Right atrium auricular region (tissue), 2 donors: ENCODE data around the gene RPL11. TPM values are rescaled to one million over a fixed set of nuclear protein-coding genes. Genes with fewer than 3 reads are reported as not detected.

Source experiments
- DNase-seq: peaks from one replicate; pipeline ENCODE4 v3.0.0-alpha.2; 2019; ENCODE audit warnings: low spot score
- H3K27ac ChIP-seq, 2 donors: fragments of 200-600 bp; sonication (generic); 1 replicate in 1 of 2; 2 replicates in 1 of 2; pipeline ENCODE4 v1.5.1; 2016 to 2019
- H3K27me3 ChIP-seq, 2 donors: fragments of 200-600 bp; sonication (generic); one replicate each; pipeline versions ENCODE4 v1.5.1 to v1.6.0; 2017 to 2019
- H3K36me3 ChIP-seq: fragments of 200-600 bp; sonication (generic); one replicate; pipeline ENCODE4 v1.5.1; 2016
- H3K4me1 ChIP-seq, 2 donors: fragments of 200-600 bp; sonication (generic); one replicate each; pipeline versions ENCODE4 v1.5.1 to v1.6.0; 2017 to 2019
- H3K4me3 ChIP-seq, 2 donors: fragments of 200-600 bp; sonication (generic); 1 replicate in 1 of 2; 2 replicates in 1 of 2; pipeline ENCODE4 v1.5.1; 2017 to 2019; ENCODE audit warnings: mild to moderate bottlenecking in 1 of 2, moderate library complexity in 1 of 2
- H3K9me3 ChIP-seq, 2 donors: fragments of 200-600 bp; sonication (generic); one replicate each; pipeline ENCODE4 v1.5.1; 2019
- CTCF ChIP-seq, 2 donors: fragments of 200-600 bp; sonication (generic); IDR thresholded peaks; one replicate each; pipeline ENCODE4 v1.5.1; 2019; ENCODE audit warnings: antibody characterized with exemption in 2 of 2
- total RNA-seq, 2 donors: library from RNA; depleted of rRNA; stranded (reverse); fragments of >200 nt; gene quantifications; one replicate each; pipeline ENCODE4 v1.1.0, GENCODE V29; 2016

Gene RPL11
- 100 to 1,000 TPM; 391 to 585 TPM for total RNA-seq

GRCh38 chr1:23691499-23692307 lies at the start of gene RPL11:
RPL11 (plus strand) TSS chr1:23691806; CDS start chr1:23691824, 18 bp downstream.
- no peaks in the 10 kb centered on the region for H3K9me3 ChIP-seq
- peak; percentile 78 to 84 for TF ChIP-seq CTCF (IDR thresholded peaks at IDR 0.05)
- H3K4me3 ChIP-seq: peak within 1 kb of the TSS; percentile 86 to 90
- H3K4me1 ChIP-seq: peaks cover 0 to 48% of the 10 kb centered on the region in 2 donors
- peak within 1 kb of the TSS; percentile 86 to 93 for H3K27ac ChIP-seq
- no peaks in the 10 kb centered on the region for H3K27me3 ChIP-seq
- DNase-seq: peak; percentile 96
- peaks cover 40% of the 10 kb centered on the region for H3K36me3 ChIP-seq

DNA sequence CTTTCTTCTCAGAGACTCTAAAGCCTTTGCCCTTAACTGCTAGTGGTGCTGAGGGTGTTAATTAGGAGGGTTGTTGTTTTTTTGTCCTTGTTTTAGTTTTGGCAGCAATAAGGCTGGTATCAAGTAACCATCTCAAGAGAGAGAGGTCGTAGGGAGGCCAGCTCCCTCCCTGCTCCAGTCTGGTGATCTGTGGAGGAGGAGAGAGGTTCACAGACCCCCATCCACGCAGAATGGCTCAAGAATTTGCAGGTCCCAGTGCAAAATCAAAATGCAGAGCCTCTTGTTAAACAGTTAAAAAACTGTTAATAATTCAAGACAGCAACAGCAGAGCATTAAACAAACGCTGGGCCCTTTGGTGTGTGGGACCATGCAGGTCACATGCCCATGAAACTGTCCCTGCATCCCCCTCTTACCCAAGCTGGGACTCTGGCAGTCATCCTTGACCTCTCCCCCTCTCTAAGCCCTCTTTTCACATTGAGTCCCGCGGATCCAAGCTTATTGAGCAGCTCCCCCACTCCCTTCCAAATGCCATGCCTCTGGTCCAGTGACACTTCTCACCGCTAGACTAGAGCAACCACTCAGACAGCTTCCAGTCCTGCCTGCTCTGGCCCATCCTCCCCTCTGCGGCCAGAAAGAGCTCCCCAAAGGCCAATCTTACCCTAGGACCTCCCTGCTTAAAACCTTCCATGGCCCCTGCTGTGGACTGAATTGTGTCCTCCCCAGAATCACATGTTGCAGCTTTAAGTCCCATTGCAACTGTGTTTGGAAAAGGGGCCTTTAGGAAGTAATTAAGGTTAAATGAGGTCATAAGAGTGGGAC lies 47.7 kb upstream of the RPL11 start:
- Histone ChIP-seq H3K4me3 (no peak overlapping the region), H3K27me3 (no peaks in the 10 kb centered on the region), H3K27ac (no peak overlapping the region), H3K36me3 (no peaks in the 10 kb centered on the region), H3K4me1 (peaks cover 0 to 9% of the 10 kb centered on the region in 2 donors), H3K9me3 (no peaks in the 10 kb centered on the region)
- TF ChIP-seq CTCF (IDR thresholded peaks at IDR 0.05): no peak
- no peak for DNase-seq

DNA sequence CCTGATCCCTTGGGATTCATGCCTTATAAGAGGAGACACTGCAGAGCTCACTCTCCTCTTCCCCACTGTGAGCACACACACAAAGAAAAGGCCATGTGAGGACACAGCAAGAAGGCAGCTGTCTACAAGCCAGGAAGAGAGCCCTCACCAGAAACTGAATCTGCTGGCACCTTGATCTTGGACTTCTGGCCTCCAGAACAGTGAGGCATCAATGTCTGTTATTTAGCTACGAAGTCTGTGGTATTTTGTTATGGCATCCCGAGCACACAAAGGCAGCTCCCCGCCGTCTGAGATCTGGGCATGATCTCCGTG lies 47.1 kb upstream of the RPL11 start:
- Histone ChIP-seq H3K4me1 (peaks cover 0 to 9% of the 10 kb centered on the region in 2 donors), H3K9me3 (no peaks in the 10 kb centered on the region), H3K4me3 (no peak overlapping the region), H3K27me3 (no peaks in the 10 kb centered on the region), H3K36me3 (no peaks in the 10 kb centered on the region), H3K27ac (no peak overlapping the region)
- DNase-seq: no peak
- no peak for TF ChIP-seq CTCF (IDR thresholded peaks at IDR 0.05)

GRCh38 chr1:23645338-23645737 lies 46.3 kb upstream of the RPL11 start:
- TF ChIP-seq CTCF (IDR thresholded peaks at IDR 0.05): no peak
- Histone ChIP-seq H3K27me3 (no peaks in the 10 kb centered on the region), H3K27ac (no peak overlapping the region), H3K4me1 (peaks cover 0 to 9% of the 10 kb centered on the region in 2 donors), H3K4me3 (no peak overlapping the region), H3K9me3 (no peaks in the 10 kb centered on the region), H3K36me3 (no peaks in the 10 kb centered on the region)
- no peak for DNase-seq

DNA sequence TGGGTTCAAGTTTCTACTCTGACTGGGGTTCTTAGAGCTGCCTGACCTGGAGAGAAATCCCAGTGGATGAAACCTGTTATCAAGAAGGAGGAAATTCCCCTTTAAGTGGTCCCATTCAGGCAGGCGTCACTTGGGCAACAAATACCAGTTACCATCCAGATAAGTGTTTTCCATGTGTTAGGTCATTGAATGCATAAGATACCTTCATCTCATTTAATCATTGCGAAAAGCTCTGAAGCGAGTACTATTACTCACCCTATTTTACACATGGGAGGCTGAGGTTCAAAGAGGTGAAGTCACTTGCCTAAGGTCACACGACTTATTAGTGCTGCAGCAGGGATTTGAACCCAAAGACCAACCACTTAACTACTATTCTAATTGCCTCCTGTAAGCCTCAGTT lies 45.5 kb upstream of the RPL11 start:
- Histone ChIP-seq H3K27ac (no peak overlapping the region), H3K27me3 (no peaks in the 10 kb centered on the region), H3K9me3 (no peaks in the 10 kb centered on the region), H3K36me3 (no peaks in the 10 kb centered on the region), H3K4me1 (peaks cover 0 to 11% of the 10 kb centered on the region in 2 donors), H3K4me3 (no peak overlapping the region)
- no peak for TF ChIP-seq CTCF (IDR thresholded peaks at IDR 0.05)
- DNase-seq: no peak
